ENCODE data around the gene C6orf47. TPM values are rescaled to one million over a fixed set of nuclear protein-coding genes. Genes with fewer than 3 reads are reported as not detected.

Gene C6orf47
- total and polyA plus RNA-seq, 7 donors = 22.2 to 32.6 (median 25.0) TPM

- 89 to 93% methylated on average over 6 of the region's 6 CpGs for WGBS, 2 donors
- Histone ChIP-seq H3K4me3 (no peak overlapping the region), H3K4me1 (no peaks in the 10 kb centered on the region), H3K36me3 (peaks cover 69 to 96% (median 83%) of the 10 kb centered on the region in 4 donors), H3K27ac (no peak overlapping the region), H3K27me3 (no peaks in the 10 kb centered on the region), H3K9me3 (no peaks in the 10 kb centered on the region)
- intact Hi-C loops (cut with DNase I) = no loop called here
- no peak for DNase-seq
- no peak for TF ChIP-seq POLR2AphosphoS5 (IDR thresholded peaks at IDR 0.05)
- no peak for TF ChIP-seq POLR2A (IDR thresholded peaks at IDR 0.05)
- TF ChIP-seq EP300 (IDR thresholded peaks at IDR 0.05) = no peak
- TF ChIP-seq CTCF (IDR thresholded peaks at IDR 0.05) = no peak
Measured at GRCh38 chr6:31642798-31643570, 17.6 kb downstream of the C6orf47 start.

DNA sequence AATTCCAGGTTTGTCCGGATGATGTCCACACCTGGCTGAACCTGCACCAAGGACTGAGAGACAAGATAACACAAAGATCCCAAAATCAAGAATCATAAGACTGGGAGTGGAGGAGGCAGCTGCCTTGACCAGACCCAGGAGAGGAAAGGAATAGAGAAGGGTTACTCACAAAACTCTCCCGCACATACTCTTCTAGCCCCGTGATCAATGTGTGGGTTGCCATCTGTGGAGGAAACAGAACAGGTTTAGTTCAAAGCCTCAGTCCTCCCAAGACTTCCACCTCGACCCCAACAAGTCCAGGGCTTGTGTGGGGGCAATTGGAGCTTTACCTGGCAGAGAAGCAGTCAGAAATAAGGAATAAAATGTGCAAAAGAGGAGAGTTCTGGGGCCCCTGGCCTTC, 19.2 kb downstream of the C6orf47 start:
- no peak overlapping the region for H3K27ac ChIP-seq
- no peaks in the 10 kb centered on the region for H3K9me3 ChIP-seq
- WGBS, 2 donors = 87 to 89% methylated on average over 4 of the region's 4 CpGs
- intact Hi-C loops (cut with DNase I) = no loop called here
- TF ChIP-seq POLR2A (IDR thresholded peaks at IDR 0.05) (no peak), POLR2AphosphoS5 (IDR thresholded peaks at IDR 0.05) (no peak), CTCF (IDR thresholded peaks at IDR 0.05) (no peak), EP300 (IDR thresholded peaks at IDR 0.05) (no peak)
- no peak overlapping the region for H3K4me3 ChIP-seq
- H3K27me3 ChIP-seq = no peaks in the 10 kb centered on the region
- no peak for DNase-seq
- no peaks in the 10 kb centered on the region for H3K4me1 ChIP-seq
- H3K36me3 ChIP-seq = peaks cover 68 to 96% (median 84%) of the 10 kb centered on the region in 4 donors

DNA sequence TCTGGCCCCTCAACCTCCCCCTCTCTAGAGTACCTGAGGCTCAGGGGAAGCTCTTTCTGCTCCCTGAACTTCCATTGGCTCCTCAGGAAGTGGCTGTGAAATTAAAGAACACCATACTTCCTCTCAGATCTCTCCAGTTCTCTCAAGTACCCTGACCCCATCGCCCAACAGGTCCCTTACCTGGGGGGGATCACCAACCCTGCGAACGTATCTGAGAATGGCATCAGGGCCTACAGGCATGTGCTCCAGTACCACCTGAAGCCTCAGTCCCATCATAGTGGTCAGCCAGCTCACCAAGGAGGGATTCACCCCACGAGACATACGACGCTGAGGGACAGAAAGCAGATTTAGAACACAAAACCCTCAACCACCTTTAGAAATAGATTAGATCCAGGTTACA, 20.0 kb downstream of the C6orf47 start:
- intact Hi-C loops (cut with DNase I) = no loop called here
- 94 to 95% methylated on average over 6 of the region's 6 CpGs for WGBS, 2 donors
- no peak for DNase-seq
- no peak overlapping the region for H3K27ac ChIP-seq
- no peak overlapping the region for H3K4me3 ChIP-seq
- no peaks in the 10 kb centered on the region for H3K9me3 ChIP-seq
- no peaks in the 10 kb centered on the region for H3K4me1 ChIP-seq
- peaks cover 68 to 96% (median 89%) of the 10 kb centered on the region in 4 donors for H3K36me3 ChIP-seq
- TF ChIP-seq POLR2A (IDR thresholded peaks at IDR 0.05) (no peak), CTCF (IDR thresholded peaks at IDR 0.05) (no peak)
- H3K27me3 ChIP-seq = no peaks in the 10 kb centered on the region

DNA sequence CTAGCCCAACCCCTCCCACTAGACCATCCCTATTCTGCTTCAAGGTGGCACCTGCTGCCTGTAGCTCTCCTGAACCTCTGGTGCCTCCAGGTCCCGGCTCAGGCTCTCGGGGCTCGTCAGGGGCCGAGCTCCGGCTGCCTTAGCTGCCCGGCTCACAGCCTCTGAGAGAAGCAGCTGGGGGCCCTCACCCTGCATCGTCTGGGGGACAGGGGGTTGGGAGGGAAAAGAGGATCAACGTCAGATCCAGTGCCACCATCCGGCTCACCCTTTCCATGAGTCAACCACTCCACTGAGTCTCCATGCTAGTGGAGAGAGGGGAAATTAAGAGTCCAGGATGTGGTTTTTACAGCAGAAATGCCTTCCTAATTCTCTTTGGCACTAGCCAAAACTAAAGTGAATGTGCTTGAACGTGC, 21.1 kb downstream of the C6orf47 start:
- Histone ChIP-seq H3K27me3 (no peaks in the 10 kb centered on the region), H3K4me3 (no peak overlapping the region), H3K9me3 (no peaks in the 10 kb centered on the region), H3K36me3 (peaks cover 69 to 96% (median 89%) of the 10 kb centered on the region in 4 donors), H3K4me1 (no peaks in the 10 kb centered on the region), H3K27ac (no peak overlapping the region)
- DNase-seq = no peak
- WGBS, 2 donors = 80 to 84% methylated on average over 10 of the region's 10 CpGs
- TF ChIP-seq CTCF (IDR thresholded peaks at IDR 0.05) (no peak), EP300 (IDR thresholded peaks at IDR 0.05) (no peak), POLR2AphosphoS5 (IDR thresholded peaks at IDR 0.05) (no peak), POLR2A (IDR thresholded peaks at IDR 0.05) (no peak)
- intact Hi-C loops (cut with DNase I) = no loop called here

- Histone ChIP-seq H3K9me3 (no peaks in the 10 kb centered on the region), H3K4me1 (no peaks in the 10 kb centered on the region), H3K27me3 (no peaks in the 10 kb centered on the region), H3K36me3 (peaks cover 69 to 96% (median 89%) of the 10 kb centered on the region in 4 donors), H3K4me3 (no peak overlapping the region), H3K27ac (no peak overlapping the region)
- no peak for DNase-seq
- no peak for TF ChIP-seq CTCF (IDR thresholded peaks at IDR 0.05)
- peak in 1 of 4 donors; percentile 16 for TF ChIP-seq POLR2AphosphoS5 (IDR thresholded peaks at IDR 0.05)
- WGBS, 2 donors = 82 to 89% methylated on average over 9 of the region's 9 CpGs
- intact Hi-C loops (cut with DNase I) = no loop called here
Measured at GRCh38 chr6:31639043-31639442, 21.5 kb downstream of the C6orf47 start.

Data from sigmoid colon (tissue), 7 donors.